ENCODE data around the gene REEP1.

GRCh38 chr2:86233436-86233835 is 104.0 kb downstream of the REEP1 start:
- TF ChIP-seq POLR2A (IDR thresholded peaks at IDR 0.05) (no peak), CTCF (IDR thresholded peaks at IDR 0.05) (no peak), POLR2AphosphoS5 (IDR thresholded peaks at IDR 0.05) (no peak)

All from suprapubic skin (tissue), 4 donors.